Measurements from ENCODE around the gene PDE6H.
A peak's percentile ranks its signal among the peaks of the same experiment; 100 is the strongest.

The PDE6H gene

GRCh38 chr12:15001733-15002382 lies 29.0 kb downstream of the PDE6H start:
- DNase-seq (ENCODE audit: low spot score): no peak

- DNase-seq (ENCODE audit: low spot score): no peak
Observed at GRCh38 chr12:15004421-15004820, 31.6 kb downstream of the PDE6H start.

DNA sequence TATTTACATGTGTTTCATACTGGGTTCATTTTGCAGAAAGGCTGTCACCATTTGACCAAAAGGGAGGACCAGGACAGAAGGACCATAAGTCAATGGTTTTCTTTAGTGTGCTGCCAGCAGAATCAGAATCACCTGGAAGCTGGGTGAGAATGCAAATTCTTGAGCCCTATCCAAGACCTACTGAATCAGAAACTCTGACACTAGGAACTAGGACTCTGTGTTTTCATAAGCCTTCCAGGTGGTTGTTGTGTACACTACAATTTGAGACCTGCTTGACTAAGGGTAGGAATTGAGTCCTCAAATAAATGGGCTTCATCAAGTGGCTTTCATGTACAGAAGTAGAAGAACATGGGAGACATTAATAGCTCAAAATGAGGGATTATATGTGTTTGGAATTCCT lies 32.2 kb downstream of the PDE6H start:
- no peak for DNase-seq (ENCODE audit: low spot score)

GRCh38 chr12:15007551-15007950 lies 34.7 kb downstream of the PDE6H start:
- DNase-seq (ENCODE audit: low spot score): no peak

DNA sequence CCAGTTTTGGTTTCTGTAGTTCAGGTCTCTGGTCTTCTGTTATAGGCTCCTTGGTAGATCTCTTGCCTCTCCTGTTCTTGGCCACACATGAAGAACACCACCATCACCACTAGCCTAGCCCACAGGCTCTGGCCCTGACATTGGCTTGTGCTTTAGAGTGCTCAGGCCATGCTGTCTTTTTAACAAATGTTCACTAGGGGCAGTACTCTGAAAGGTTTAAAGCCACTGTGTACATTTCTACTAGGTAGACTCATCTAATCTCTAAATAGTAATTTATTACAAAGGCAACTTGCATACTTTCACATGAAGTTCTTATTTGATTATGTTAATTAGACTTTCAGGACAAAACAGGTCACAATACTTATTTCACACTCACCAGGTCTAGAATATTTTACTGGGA lies 38.3 kb downstream of the PDE6H start:
- peak; percentile 22 for DNase-seq (ENCODE audit: low spot score)

GRCh38 chr12:15013634-15014179 lies 40.9 kb downstream of the PDE6H start:
- DNase-seq (ENCODE audit: low spot score): no peak

DNA sequence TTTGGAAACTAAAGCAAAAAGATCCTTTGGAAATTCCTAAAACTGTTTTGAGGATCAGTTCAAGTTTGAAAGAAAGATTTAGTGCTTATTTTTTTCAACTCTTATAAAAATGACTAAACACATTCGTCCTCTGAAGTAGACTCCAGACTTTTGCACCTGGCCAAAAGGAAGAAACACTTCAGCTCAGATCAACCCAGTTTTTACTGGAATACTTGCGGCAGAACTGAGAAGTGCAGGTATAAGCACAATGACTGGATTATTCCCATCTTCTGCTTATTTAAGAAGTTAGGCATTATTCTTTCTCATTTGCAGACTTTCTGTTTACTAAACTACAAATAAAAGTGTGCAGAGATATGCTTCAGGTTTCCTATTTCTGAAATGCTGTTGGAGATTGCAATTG lies 41.9 kb downstream of the PDE6H start:
- DNase-seq (ENCODE audit: low spot score): no peak

DNA sequence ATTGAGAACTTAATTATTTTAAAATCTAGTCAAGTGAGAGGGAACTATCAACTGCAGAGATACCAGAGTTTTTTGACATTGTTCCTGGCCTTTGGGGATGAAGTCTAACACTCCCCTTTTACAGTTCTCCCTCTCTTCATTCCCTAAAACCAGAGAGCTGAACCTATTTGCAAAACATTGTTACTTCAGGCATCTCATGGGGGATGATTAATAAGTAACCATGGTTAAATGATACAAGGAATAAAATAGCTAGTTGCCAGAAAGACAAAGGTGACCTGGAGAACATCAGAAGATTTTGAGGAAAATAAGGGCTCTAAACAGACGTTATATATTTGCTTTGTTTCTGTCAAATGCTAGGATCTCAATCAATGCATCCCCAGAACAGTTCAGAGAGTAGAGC lies 42.3 kb downstream of the PDE6H start:
- no peak for DNase-seq (ENCODE audit: low spot score)

DNA sequence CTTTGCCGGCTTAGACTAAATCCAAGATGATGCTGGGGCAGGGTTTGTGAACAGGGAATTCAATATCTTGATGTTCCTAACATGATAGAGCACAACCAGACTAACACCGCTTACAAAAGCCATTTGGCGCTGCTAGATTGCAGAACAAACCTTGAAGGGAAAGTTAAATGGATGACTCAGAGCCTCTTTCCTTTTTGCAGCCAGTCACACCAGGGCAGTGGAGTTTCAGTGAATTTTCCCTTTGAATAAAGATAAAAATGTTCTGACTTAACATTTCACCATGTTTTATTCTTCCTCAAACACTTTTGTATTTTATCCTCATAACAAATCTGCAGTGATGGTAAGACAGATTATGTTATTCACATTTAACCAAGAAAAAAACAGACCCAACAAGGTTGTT lies 47.3 kb downstream of the PDE6H start:
- no peak for DNase-seq (ENCODE audit: low spot score)
